Naive thymus-derived CD4-positive, alpha-beta T cell (primary cell): ENCODE measurements around the gene CAPS. TPM values are rescaled to one million over a fixed set of nuclear protein-coding genes. Genes with fewer than 3 reads are reported as not detected.
"Not testable (repeated sequence)": the region's sequence is repeated elsewhere in the genome, so short reads cannot be mapped to it uniquely, and the experiment has no call there.

ENCODE experiments used
- ATAC-seq: fragments of 150-1000 bp; cut with Tn5 transposase; 2 replicates; pipeline ENCODE4 v1.10.0; 2021; ENCODE audit warnings: mild to moderate bottlenecking, moderate library complexity
- CTCF ChIA-PET: fragments of 350-600 bp; sonication (Branson Sonifier 250); formaldehyde crosslinking; loops from one replicate; lab custom pipeline; 2021; ENCODE audit warnings: antibody characterized with exemption; lab: Charles Lee
- POLR2A ChIA-PET: fragments of 350-600 bp; sonication (Branson Sonifier 250); formaldehyde crosslinking; loops from one replicate; lab custom pipeline; 2021; ENCODE audit warnings: antibody characterized with exemption, inconsistent platforms; lab: Charles Lee
- DNase-seq, 9 donors: peaks; one replicate each; pipeline versions ENCODE4 v3.0.0 to v3.0.0-alpha.2; 2020 to 2022; ENCODE audit warnings: mixed read lengths in 1 of 9
- H3K27ac ChIP-seq: one replicate; pipeline ENCODE4 v1.7.0; 2013; ENCODE audit warnings: mild to moderate bottlenecking, low read depth, low read length, moderate library complexity
- H3K27me3 ChIP-seq, 2 donors: one replicate each; pipeline ENCODE4 v1.7.0; 2013; ENCODE audit warnings: low read length in 2 of 2, mild to moderate bottlenecking in 2 of 2, moderate library complexity in 2 of 2; ENCODE audit not compliant: control insufficient read depth in 2 of 2, insufficient read depth in 2 of 2
- H3K36me3 ChIP-seq, 3 experiments: 1 replicate in 2 of 3; 2 replicates in 1 of 3; pipeline ENCODE4 v1.7.0; 2013; ENCODE audit warnings: low read length in 3 of 3, mild to moderate bottlenecking in 3 of 3, moderate library complexity in 1 of 3; ENCODE audit not compliant: insufficient read depth in 3 of 3, control insufficient read depth in 2 of 3
- H3K4me1 ChIP-seq, 2 donors: one replicate each; pipeline ENCODE4 v1.7.0; 2013; ENCODE audit warnings: low read length in 2 of 2, mild to moderate bottlenecking in 2 of 2, moderate library complexity in 1 of 2; ENCODE audit not compliant: control insufficient read depth in 2 of 2, insufficient read depth in 2 of 2
- H3K4me3 ChIP-seq: 2 replicates; pipeline ENCODE4 v1.7.0; 2013; ENCODE audit warnings: mild to moderate bottlenecking, low read length
- H3K9me3 ChIP-seq, 3 experiments: 1 replicate in 2 of 3; 2 replicates in 1 of 3; pipeline ENCODE4 v1.7.0; 2013; ENCODE audit warnings: low read length in 3 of 3; ENCODE audit not compliant: control insufficient read depth in 2 of 3
- H3K27ac Mint-ChIP-seq, 9 donors: one replicate each; pipeline ENCODE4 v1.8.0; 2020 to 2022; ENCODE audit warnings: mixed read lengths in 9 of 9, mild to moderate bottlenecking in 8 of 9, moderate library complexity in 5 of 9, inconsistent platforms in 2 of 9
- H3K27me3 Mint-ChIP-seq, 5 donors: one replicate each; pipeline ENCODE4 v1.8.0; 2021 to 2022; ENCODE audit warnings: mixed read lengths in 5 of 5, mild to moderate bottlenecking in 1 of 5
- H3K36me3 Mint-ChIP-seq, 5 donors: one replicate each; pipeline ENCODE4 v1.8.0; 2020 to 2022; ENCODE audit warnings: mixed read lengths in 5 of 5, mild to moderate bottlenecking in 3 of 5, inconsistent platforms in 1 of 5
- H3K4me1 Mint-ChIP-seq, 7 donors: one replicate each; pipeline ENCODE4 v1.8.0; 2020 to 2022; ENCODE audit warnings: mixed read lengths in 7 of 7, mild to moderate bottlenecking in 3 of 7, inconsistent platforms in 1 of 7
- H3K4me3 Mint-ChIP-seq, 10 donors: one replicate each; pipeline ENCODE4 v1.8.0; 2020 to 2022; ENCODE audit warnings: mild to moderate bottlenecking in 10 of 10, mixed read lengths in 10 of 10, moderate library complexity in 6 of 10, inconsistent platforms in 2 of 10
- H3K9me3 Mint-ChIP-seq, 11 donors: one replicate each; pipeline ENCODE4 v1.8.0; 2020 to 2022; ENCODE audit warnings: mixed read lengths in 11 of 11, mild to moderate bottlenecking in 4 of 11, inconsistent platforms in 1 of 11, moderate library complexity in 1 of 11
- intact Hi-C, 2 donors: fragments of 100-400 bp; cut with micrococcal nuclease; formaldehyde crosslinking; loops; one replicate each; pipeline ENCODE4 v1.15.1; 2023
- polyA plus RNA-seq, 2 donors: library from polyadenylated mRNA; unstranded; fragments of 300-500 nt; fragmentation: Illumina TruSeq; gene quantifications; one replicate each; pipeline ENCODE4 v1.2.3, GENCODE V29; 2021
- total RNA-seq, 6 experiments: library from RNA in 5 of 6; stranded (reverse) in 5 of 6; gene quantifications; 1 replicate in 5 of 6; 2 replicates in 1 of 6; pipeline ENCODE4 v1.2.3 and lab custom pipeline; 2021 to 2026

Gene CAPS
- total and polyA plus RNA-seq, 7 experiments from 2014 or later, result 1.6 to 80.6 (median 45.2) TPM

- Mint-ChIP-seq H3K36me3 (peaks cover 0 to 12% (median 5%) of the 10 kb centered on the region in 5 donors), H3K27ac (peak overlapping the region; percentile 95 to 100 (median 99)), H3K4me1 (peaks cover 66 to 99% (median 88%) of the 10 kb centered on the region in 7 donors), H3K4me3 (peak overlapping the region; percentile 79 to 89 (median 84))
- Histone ChIP-seq H3K4me1 (peaks cover 56 to 84% of the 10 kb centered on the region in 2 donors), H3K27ac (peak overlapping the region; percentile 77), H3K4me3 (peak overlapping the region; percentile 34)
- DNase-seq, H3K9me3 ChIP-seq, intact Hi-C loops, H3K27me3 Mint-ChIP-seq, H3K27me3 ChIP-seq, H3K9me3 Mint-ChIP-seq, H3K36me3 ChIP-seq: not testable (repeated sequence)
- ATAC-seq, result peak; percentile 8
- CTCF ChIA-PET, result interaction anchor here (0.9 to 2.8 kb wide), 7 partner anchors 9 to 61 kb away, joined by 3 to 16 read pairs (median 5); partner anchors contain the start of genes RANBP3 and VMAC
- POLR2A ChIA-PET, result interaction anchor here (1.0 to 5.5 kb wide), 9 partner anchors 9 to 171 kb away, joined by 3 to 89 read pairs (median 7); partner anchors contain the start of genes DUS3L, NDUFA11, RANBP3 and VMAC
Observed at GRCh38 chr19:5961641-5961968, 47.6 kb downstream of the CAPS start.

- ChIA-PET CTCF (interaction anchor here (0.9 to 2.8 kb wide), 8 partner anchors 9 to 60 kb away, joined by 3 to 16 read pairs (median 4); partner anchors contain the start of genes RANBP3 and VMAC), POLR2A (interaction anchor here (1.0 to 5.5 kb wide), 10 partner anchors 8 to 171 kb away, joined by 3 to 89 read pairs (median 6); partner anchors contain the start of genes DUS3L, NDUFA11, RANBP3 and VMAC)
- peak overlapping the region; percentile 95 to 100 (median 99) for H3K27ac Mint-ChIP-seq
- H3K27me3 ChIP-seq, result no peaks in the 10 kb centered on the region
- intact Hi-C loops, result loop anchor here (1.0 to 2.0 kb wide), 8 partner anchors 9 to 339 kb away; partner anchors contain the start of genes RANBP3 (in 2 of the 2), VMAC (in 2 of the 2), SAFB (in 1 of the 2) and SAFB2 (in 1 of the 2)
- H3K27ac ChIP-seq, result peak overlapping the region; percentile 77
- DNase-seq (peak; percentile 42 to 92 (median 88)), ATAC-seq (peak; percentile 96)
- no peaks in the 10 kb centered on the region for H3K27me3 Mint-ChIP-seq
- H3K4me1 Mint-ChIP-seq, result peaks cover 69 to 99% (median 89%) of the 10 kb centered on the region in 7 donors
- H3K4me1 ChIP-seq, result peaks cover 56 to 84% of the 10 kb centered on the region in 2 donors
- H3K4me3 ChIP-seq, result peak overlapping the region; percentile 38
- H3K36me3 ChIP-seq, result peaks cover 0 to 4% (median 0%) of the 10 kb centered on the region in 3 experiments
- H3K36me3 Mint-ChIP-seq, result peaks cover 0 to 14% (median 7%) of the 10 kb centered on the region in 5 donors
- H3K9me3 ChIP-seq, result no peaks in the 10 kb centered on the region
- H3K4me3 Mint-ChIP-seq, result peak overlapping the region; percentile 79 to 89 (median 84)
- H3K9me3 Mint-ChIP-seq, result no peaks in the 10 kb centered on the region
Observed at GRCh38 chr19:5961969-5962945, 48.2 kb downstream of the CAPS start.

- not testable (repeated sequence) for H3K27me3 Mint-ChIP-seq, DNase-seq, ATAC-seq, H3K4me3 ChIP-seq, H3K9me3 Mint-ChIP-seq, H3K27me3 ChIP-seq, H3K36me3 Mint-ChIP-seq, H3K36me3 ChIP-seq, H3K9me3 ChIP-seq
- POLR2A ChIA-PET, result interaction anchor here (2.7 to 5.5 kb wide), 4 partner anchors 12 to 159 kb away, joined by 7 to 89 read pairs (median 49); partner anchors contain the start of genes NDUFA11, RANBP3 and VMAC
- intact Hi-C loops, result loop anchor here (2.0 kb wide), 4 partner anchors 14 to 340 kb away; partner anchors contain the start of genes RANBP3 (in 1 of the 2), SAFB (in 1 of the 2) and SAFB2 (in 1 of the 2)
- CTCF ChIA-PET, result interaction anchor here (1.1 to 2.2 kb wide), 2 partner anchors 14 to 22 kb away, joined by 3 to 6 read pairs; no protein-coding TSS in a partner anchor
- Mint-ChIP-seq H3K4me3 (peak overlapping the region; percentile 32 to 88 (median 82)), H3K27ac (peak overlapping the region; percentile 95 to 100 (median 99)), H3K4me1 (peaks cover 72 to 100% (median 89%) of the 10 kb centered on the region in 7 donors)
- Histone ChIP-seq H3K27ac (peak overlapping the region; percentile 77), H3K4me1 (peaks cover 62 to 91% of the 10 kb centered on the region in 2 donors)
Observed at GRCh38 chr19:5963259-5963658, 49.2 kb downstream of the CAPS start.

GRCh38 chr19:5963855-5964254 lies 49.8 kb downstream of the CAPS start:
- DNase-seq, result no peak
- H3K9me3 ChIP-seq, result no peaks in the 10 kb centered on the region
- Mint-ChIP-seq H3K27ac (peak overlapping the region; percentile 95 to 100 (median 99)), H3K36me3 (peaks cover 0 to 9% (median 7%) of the 10 kb centered on the region in 5 donors), H3K4me3 (peak overlapping the region in 6 of 10 donors; percentile 16 to 86 (median 78)), H3K27me3 (no peaks in the 10 kb centered on the region), H3K4me1 (peaks cover 72 to 100% (median 91%) of the 10 kb centered on the region in 7 donors), H3K9me3 (no peaks in the 10 kb centered on the region)
- ATAC-seq, result no peak
- ChIA-PET CTCF (interaction anchor here (1.4 to 5.2 kb wide), 2 partner anchors 14 to 59 kb away, joined by 5 to 41 read pairs; partner anchors contain the start of gene RANBP3), POLR2A (interaction anchor here (0.9 to 5.5 kb wide), 3 partner anchors 13 to 16 kb away, joined by 3 to 50 read pairs (median 4); partner anchors contain the start of gene RANBP3)
- H3K4me1 ChIP-seq, result peaks cover 60 to 91% of the 10 kb centered on the region in 2 donors
- intact Hi-C loops, result loop anchor here (2.0 kb wide), 4 partner anchors 15 to 341 kb away; partner anchors contain the start of genes RANBP3 (in 1 of the 2), SAFB (in 1 of the 2) and SAFB2 (in 1 of the 2)
- no peak overlapping the region for H3K4me3 ChIP-seq
- peak overlapping the region; percentile 77 for H3K27ac ChIP-seq
- no peaks in the 10 kb centered on the region for H3K27me3 ChIP-seq
- H3K36me3 ChIP-seq, result peaks cover 0 to 4% (median 0%) of the 10 kb centered on the region in 3 experiments

- Mint-ChIP-seq H3K27ac (peak overlapping the region; percentile 76 to 100 (median 98)), H3K27me3 (no peaks in the 10 kb centered on the region), H3K9me3 (no peaks in the 10 kb centered on the region), H3K36me3 (peaks cover 0 to 9% (median 7%) of the 10 kb centered on the region in 5 donors), H3K4me1 (peaks cover 70 to 100% (median 91%) of the 10 kb centered on the region in 7 donors), H3K4me3 (peak overlapping the region; percentile 15 to 86 (median 60))
- intact Hi-C loops, result loop anchor here (5.0 kb wide), 2 partner anchors 57 to 163 kb away; no protein-coding TSS in a partner anchor
- no peaks in the 10 kb centered on the region for H3K9me3 ChIP-seq
- ChIA-PET CTCF (interaction anchor here (0.9 to 5.2 kb wide), 4 partner anchors 13 to 57 kb away, joined by 3 to 41 read pairs (median 13); partner anchors contain the start of gene RANBP3), POLR2A (interaction anchor here (1.6 to 5.5 kb wide), 3 partner anchors 8 to 16 kb away, joined by 4 to 50 read pairs (median 7); partner anchors contain the start of gene RANBP3)
- peaks cover 58 to 80% of the 10 kb centered on the region in 2 donors for H3K4me1 ChIP-seq
- H3K36me3 ChIP-seq, result peaks cover 0 to 4% (median 0%) of the 10 kb centered on the region in 3 experiments
- H3K4me3 ChIP-seq, result no peak overlapping the region
- ATAC-seq (no peak), DNase-seq (peak in 6 of 9 donors; percentile 25 to 54 (median 46))
- no peaks in the 10 kb centered on the region for H3K27me3 ChIP-seq
- H3K27ac ChIP-seq, result peak overlapping the region; percentile 63
Observed at GRCh38 chr19:5964816-5965565, 50.9 kb downstream of the CAPS start.
